Activated naive CD8-positive, alpha-beta T cell treated with anti-CD3 and anti-CD28 coated beads, Interleukin-2, amount 50 U/mL, for 24 hours (primary cell): ENCODE results near the gene LIMS1.
"Not testable (repeated sequence)": the region's sequence is repeated elsewhere in the genome, so short reads cannot be mapped to it uniquely, and the experiment has no call there.

Source experiments
- ATAC-seq: fragments of 150-1000 bp; cut with Tn5 transposase; one replicate; pipeline ENCODE4 v1.10.0; 2021
- DNase-seq: peaks from one replicate; pipeline ENCODE4 v3.0.0; 2021
- H3K27ac Mint-ChIP-seq: one replicate; pipeline ENCODE4 v1.8.0; 2021; ENCODE audit warnings: mild to moderate bottlenecking, mixed read lengths
- H3K27me3 Mint-ChIP-seq: one replicate; pipeline ENCODE4 v1.8.0; 2021; ENCODE audit warnings: mixed read lengths
- H3K36me3 Mint-ChIP-seq: one replicate; pipeline ENCODE4 v1.8.0; 2021; ENCODE audit warnings: low read depth, mixed read lengths
- H3K4me1 Mint-ChIP-seq: one replicate; pipeline ENCODE4 v1.8.0; 2021; ENCODE audit warnings: mixed read lengths
- H3K4me3 Mint-ChIP-seq: one replicate; pipeline ENCODE4 v1.8.0; 2021; ENCODE audit warnings: mild to moderate bottlenecking, moderate library complexity, mixed read lengths
- H3K9me3 Mint-ChIP-seq: one replicate; pipeline ENCODE4 v1.8.0; 2021; ENCODE audit warnings: mixed read lengths

Gene LIMS1

GRCh38 chr2:108536133-108536780 lies 2.0 kb downstream of the LIMS1 start:
- Mint-ChIP-seq H3K4me1 (peaks cover 32% of the 10 kb centered on the region), H3K4me3 (peak overlapping the region; percentile 93), H3K27ac (no peak overlapping the region), H3K36me3 (peaks cover 2% of the 10 kb centered on the region), H3K27me3 (no peaks in the 10 kb centered on the region), H3K9me3 (no peaks in the 10 kb centered on the region)
- ATAC-seq, result no peak
- DNase-seq, result no peak

DNA sequence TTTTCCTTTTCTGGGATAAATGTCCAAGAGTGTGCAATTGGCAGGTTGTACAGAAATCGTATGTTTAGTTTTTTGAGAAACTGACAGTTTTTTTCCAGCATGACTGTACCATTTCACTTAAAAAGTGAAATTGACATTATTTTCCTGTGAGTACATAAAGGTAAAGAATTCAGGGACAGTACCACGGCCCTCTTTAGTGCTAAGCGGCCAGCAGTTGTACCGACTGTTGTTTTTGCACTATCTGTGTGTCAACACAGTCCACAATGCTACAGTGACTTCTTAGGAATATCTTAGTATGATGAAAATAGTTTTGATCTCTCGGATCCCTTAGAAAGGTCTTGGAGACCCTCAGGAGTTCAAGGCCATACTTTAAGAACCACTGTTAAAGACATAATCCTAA lies 2.6 kb downstream of the LIMS1 start:
- Mint-ChIP-seq H3K36me3 (peaks cover 2% of the 10 kb centered on the region), H3K27ac (no peak overlapping the region), H3K27me3 (no peaks in the 10 kb centered on the region), H3K4me3 (no peak overlapping the region), H3K4me1 (peaks cover 34% of the 10 kb centered on the region), H3K9me3 (no peaks in the 10 kb centered on the region)
- ATAC-seq (no peak), DNase-seq (no peak)

DNA sequence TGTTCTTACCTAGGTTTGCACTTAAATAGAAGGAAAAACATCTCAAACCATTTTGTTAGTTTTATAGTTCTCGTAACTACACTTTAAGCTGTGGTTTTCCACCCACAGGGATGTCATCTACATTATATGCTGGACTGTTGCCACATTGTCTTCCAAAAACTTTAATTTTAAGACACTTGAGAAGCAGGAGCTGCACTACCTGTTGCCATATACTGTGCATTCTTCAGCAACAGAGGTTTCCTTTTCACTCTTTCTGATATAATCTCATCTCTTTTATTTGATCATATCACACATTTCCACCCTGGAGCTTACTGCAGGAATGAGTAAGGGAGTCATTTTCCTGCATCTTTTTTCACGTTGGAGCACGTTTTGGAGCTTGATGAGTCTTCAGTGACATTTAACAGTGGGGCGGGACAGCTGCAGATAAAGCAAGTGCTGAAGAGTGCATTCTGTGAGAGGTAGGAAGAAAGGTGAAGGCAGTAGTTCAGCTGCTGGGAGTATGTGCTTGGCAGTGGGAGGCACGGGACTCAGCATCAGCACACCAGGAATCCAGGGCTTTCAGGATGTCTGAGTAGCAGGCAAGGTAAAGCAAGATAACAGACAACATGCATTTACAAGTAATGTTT lies 3.8 kb downstream of the LIMS1 start:
- H3K4me3 Mint-ChIP-seq, result no peak overlapping the region
- H3K36me3 Mint-ChIP-seq, result peaks cover 2% of the 10 kb centered on the region
- ATAC-seq (no peak), DNase-seq (no peak)
- no peaks in the 10 kb centered on the region for H3K9me3 Mint-ChIP-seq
- no peaks in the 10 kb centered on the region for H3K27me3 Mint-ChIP-seq
- peaks cover 30% of the 10 kb centered on the region for H3K4me1 Mint-ChIP-seq
- H3K27ac Mint-ChIP-seq, result no peak overlapping the region

- ATAC-seq (no peak), DNase-seq (no peak)
- Mint-ChIP-seq H3K9me3 (no peaks in the 10 kb centered on the region), H3K27me3 (no peaks in the 10 kb centered on the region), H3K4me3 (no peak overlapping the region), H3K4me1 (peaks cover 18% of the 10 kb centered on the region), H3K27ac (no peak overlapping the region), H3K36me3 (peaks cover 2% of the 10 kb centered on the region)
These were observed 7.2 kb downstream of the LIMS1 start for GRCh38 chr2:108541451-108541850.

DNA sequence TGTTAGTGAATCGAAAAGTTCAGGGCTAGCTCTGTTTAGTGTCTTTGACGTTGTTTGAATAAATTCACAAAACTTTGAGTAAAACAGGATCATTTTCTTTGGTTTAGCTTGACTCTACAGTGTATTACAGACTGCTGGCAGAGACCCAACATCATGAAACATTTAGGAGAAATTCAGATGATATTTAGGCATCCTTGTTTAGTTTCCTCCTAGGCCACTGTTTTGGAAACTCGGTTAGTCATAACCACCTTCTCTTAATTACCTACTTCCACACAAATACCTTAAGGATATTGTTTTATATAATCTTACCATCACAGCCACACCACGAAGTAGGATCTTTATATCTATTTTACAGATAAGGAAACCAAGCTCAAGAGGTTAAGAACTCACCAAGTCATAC lies 7.8 kb downstream of the LIMS1 start:
- H3K4me3 Mint-ChIP-seq, result no peak overlapping the region
- ATAC-seq (no peak), DNase-seq (no peak)
- H3K27ac Mint-ChIP-seq, result no peak overlapping the region
- no peaks in the 10 kb centered on the region for H3K27me3 Mint-ChIP-seq
- peaks cover 2% of the 10 kb centered on the region for H3K36me3 Mint-ChIP-seq
- H3K9me3 Mint-ChIP-seq, result no peaks in the 10 kb centered on the region
- H3K4me1 Mint-ChIP-seq, result peaks cover 21% of the 10 kb centered on the region

GRCh38 chr2:108547606-108548005 lies 13.3 kb downstream of the LIMS1 start:
- no peaks in the 10 kb centered on the region for H3K9me3 Mint-ChIP-seq
- ATAC-seq (no peak), DNase-seq (no peak)
- H3K27ac Mint-ChIP-seq, result no peak overlapping the region
- no peaks in the 10 kb centered on the region for H3K27me3 Mint-ChIP-seq
- no peak overlapping the region for H3K4me3 Mint-ChIP-seq
- no peaks in the 10 kb centered on the region for H3K36me3 Mint-ChIP-seq
- peaks cover 11% of the 10 kb centered on the region for H3K4me1 Mint-ChIP-seq

DNA sequence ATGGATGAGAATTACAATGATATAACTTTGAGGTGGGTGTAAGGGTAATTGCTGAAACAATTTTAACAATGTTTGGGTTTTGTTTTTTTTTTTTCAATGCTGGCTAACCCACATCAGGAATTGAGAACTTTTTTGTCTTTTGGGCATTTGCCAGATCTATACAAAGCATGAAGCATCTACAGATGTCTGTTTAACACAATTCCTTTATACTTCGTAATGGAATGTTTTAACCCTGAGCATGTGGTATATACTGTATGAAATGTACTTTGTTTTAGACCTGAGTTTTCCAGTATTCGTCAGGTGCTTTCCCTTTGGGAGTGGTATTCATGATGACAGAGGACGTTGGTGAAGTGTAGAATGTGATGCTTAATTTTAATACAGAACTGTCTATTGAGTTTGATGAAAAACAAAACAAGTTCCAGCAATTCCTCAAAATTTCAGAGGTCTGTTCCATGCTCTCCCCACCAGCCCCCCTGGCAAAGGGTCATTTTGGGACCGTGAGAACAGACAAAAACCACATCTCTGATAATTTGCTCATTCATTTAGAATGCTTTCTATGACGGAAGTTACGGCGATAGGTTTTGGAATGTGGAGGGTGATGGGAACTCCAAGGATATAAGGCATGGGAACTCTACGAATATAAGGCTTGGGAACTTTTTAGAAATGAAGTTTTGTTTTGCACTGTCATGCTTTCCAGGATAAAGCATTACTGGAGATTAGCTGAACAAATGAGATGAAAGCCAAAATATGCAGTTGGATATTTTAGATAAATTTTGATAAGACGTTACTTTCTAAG lies 14.1 kb downstream of the LIMS1 start:
- no peaks in the 10 kb centered on the region for H3K36me3 Mint-ChIP-seq
- ATAC-seq (no peak), DNase-seq (no peak)
- H3K9me3 Mint-ChIP-seq, result no peaks in the 10 kb centered on the region
- peaks cover 11% of the 10 kb centered on the region for H3K4me1 Mint-ChIP-seq
- no peak overlapping the region for H3K27ac Mint-ChIP-seq
- H3K27me3 Mint-ChIP-seq, result no peaks in the 10 kb centered on the region
- no peak overlapping the region for H3K4me3 Mint-ChIP-seq

DNA sequence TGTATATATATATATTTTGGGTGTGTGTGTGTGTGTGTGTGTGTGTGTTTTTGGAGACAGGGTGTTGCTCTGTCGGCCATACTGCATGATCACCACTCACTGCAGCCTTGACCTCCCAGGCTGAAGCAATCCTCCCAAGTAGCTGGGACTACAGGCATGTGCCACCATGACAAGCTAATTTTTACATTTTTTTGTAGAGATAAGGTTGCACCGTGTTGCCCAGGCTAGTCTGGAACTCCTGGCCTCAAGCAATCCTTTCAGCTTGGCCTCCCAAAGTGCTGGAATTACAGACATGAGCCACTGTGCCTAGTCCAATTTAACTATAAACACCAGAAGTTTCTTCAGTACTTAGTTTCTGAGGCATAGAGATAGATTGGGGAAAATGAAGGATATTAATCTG lies 18.3 kb downstream of the LIMS1 start:
- Mint-ChIP-seq H3K9me3 (no peaks in the 10 kb centered on the region), H3K36me3 (peaks cover 4% of the 10 kb centered on the region), H3K27ac (no peak overlapping the region), H3K4me1 (peaks cover 2% of the 10 kb centered on the region), H3K4me3 (no peak overlapping the region), H3K27me3 (no peaks in the 10 kb centered on the region)
- no peak for ATAC-seq
- DNase-seq, result no peak

- Mint-ChIP-seq H3K36me3 (peaks cover 4% of the 10 kb centered on the region), H3K27me3 (no peaks in the 10 kb centered on the region), H3K9me3 (no peaks in the 10 kb centered on the region), H3K27ac (no peak overlapping the region), H3K4me1 (no peaks in the 10 kb centered on the region), H3K4me3 (no peak overlapping the region)
- no peak for DNase-seq
- ATAC-seq, result no peak
These were observed 19.1 kb downstream of the LIMS1 start for GRCh38 chr2:108553209-108553919.

DNA sequence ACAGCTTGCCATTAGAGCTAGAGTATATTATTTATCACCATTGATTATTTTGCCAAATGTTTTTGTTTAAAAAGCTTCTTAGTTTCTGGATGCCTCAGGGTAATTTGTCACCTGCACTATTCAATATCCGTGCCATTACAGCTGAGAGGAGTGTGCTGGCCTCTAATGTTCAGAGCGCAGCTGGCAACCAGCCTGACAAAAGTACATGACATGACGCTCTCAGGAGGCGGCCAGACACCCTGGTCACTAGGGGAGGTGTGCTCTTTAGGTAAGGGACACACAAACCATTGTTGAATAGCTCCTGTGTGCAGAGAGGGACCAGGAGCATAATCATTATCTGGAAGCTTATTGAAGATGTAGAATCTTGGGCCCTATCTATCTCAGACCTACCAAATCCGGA lies 20.3 kb downstream of the LIMS1 start:
- H3K9me3 Mint-ChIP-seq, result no peaks in the 10 kb centered on the region
- ATAC-seq (no peak), DNase-seq (no peak)
- no peaks in the 10 kb centered on the region for H3K4me1 Mint-ChIP-seq
- H3K4me3 Mint-ChIP-seq, result no peak overlapping the region
- H3K27me3 Mint-ChIP-seq, result no peaks in the 10 kb centered on the region
- H3K36me3 Mint-ChIP-seq, result peaks cover 4% of the 10 kb centered on the region
- H3K27ac Mint-ChIP-seq, result no peak overlapping the region

DNA sequence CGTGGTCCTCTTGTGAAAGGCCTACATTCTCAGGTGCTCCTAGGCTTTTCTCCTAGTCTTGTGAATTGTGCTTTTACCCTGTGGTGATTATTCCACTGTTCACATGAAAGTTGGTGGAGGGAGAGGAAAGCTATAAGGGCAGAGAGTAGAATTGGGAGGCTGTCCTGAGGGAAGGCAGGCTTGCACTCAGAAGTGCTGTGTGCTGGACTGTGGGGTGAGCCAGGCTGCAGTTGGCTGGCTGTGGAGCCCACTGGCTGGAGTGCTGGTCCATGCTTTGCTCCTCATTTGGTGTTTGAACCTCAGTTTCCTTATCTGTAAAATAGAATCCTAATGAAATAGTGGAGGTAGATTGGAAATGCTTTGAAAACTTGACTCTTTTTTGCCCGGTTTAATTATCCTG lies 21.3 kb downstream of the LIMS1 start:
- Mint-ChIP-seq H3K27ac (no peak overlapping the region), H3K36me3 (peaks cover 4% of the 10 kb centered on the region), H3K4me1 (no peaks in the 10 kb centered on the region), H3K9me3 (no peaks in the 10 kb centered on the region), H3K27me3 (no peaks in the 10 kb centered on the region), H3K4me3 (no peak overlapping the region)
- ATAC-seq (no peak), DNase-seq (no peak)

DNA sequence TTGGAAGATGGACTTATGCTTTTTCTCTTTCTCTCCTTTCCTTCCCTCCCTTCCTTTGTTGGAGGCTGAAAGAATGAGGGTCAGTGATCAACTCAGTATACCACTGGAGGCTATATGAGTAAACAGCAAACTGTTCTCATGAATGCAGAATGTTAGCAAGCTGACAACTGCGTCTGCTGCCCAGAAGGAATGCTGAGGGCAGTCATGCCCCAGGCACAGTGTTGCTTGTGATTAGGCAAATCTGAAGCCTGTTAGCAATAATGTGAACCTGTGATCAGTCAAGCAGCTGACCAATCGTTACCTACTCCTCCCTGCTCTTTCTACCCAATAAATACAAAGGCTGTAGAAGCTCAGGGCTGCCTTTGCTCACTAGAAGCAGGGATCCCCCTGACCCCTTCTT lies 22.3 kb downstream of the LIMS1 start:
- not testable (repeated sequence) for H3K9me3 Mint-ChIP-seq, H3K4me3 Mint-ChIP-seq, H3K27ac Mint-ChIP-seq, H3K4me1 Mint-ChIP-seq, DNase-seq, H3K27me3 Mint-ChIP-seq, ATAC-seq, H3K36me3 Mint-ChIP-seq

GRCh38 chr2:108560241-108560811 lies 26.1 kb downstream of the LIMS1 start:
- no peak for ATAC-seq
- DNase-seq, result no peak
- no peak overlapping the region for H3K27ac Mint-ChIP-seq
- peaks cover 4% of the 10 kb centered on the region for H3K36me3 Mint-ChIP-seq
- H3K9me3 Mint-ChIP-seq, result no peaks in the 10 kb centered on the region
- no peak overlapping the region for H3K4me3 Mint-ChIP-seq
- no peaks in the 10 kb centered on the region for H3K27me3 Mint-ChIP-seq
- H3K4me1 Mint-ChIP-seq, result no peaks in the 10 kb centered on the region

GRCh38 chr2:108560895-108561530 lies 26.7 kb downstream of the LIMS1 start:
- no peak for ATAC-seq
- no peak overlapping the region for H3K4me3 Mint-ChIP-seq
- DNase-seq, result no peak
- no peak overlapping the region for H3K27ac Mint-ChIP-seq
- H3K36me3 Mint-ChIP-seq, result peaks cover 4% of the 10 kb centered on the region
- peaks cover 6% of the 10 kb centered on the region for H3K4me1 Mint-ChIP-seq
- no peaks in the 10 kb centered on the region for H3K9me3 Mint-ChIP-seq
- H3K27me3 Mint-ChIP-seq, result no peaks in the 10 kb centered on the region
